ENCODE measurements around the gene PCSK6.
"Not testable (repeated sequence)": the region's sequence is repeated elsewhere in the genome, so short reads cannot be mapped to it uniquely, and the experiment has no call there.

Gene PCSK6

GRCh38 chr15:101394654-101395053 lies 94.9 kb downstream of the PCSK6 start:
- no peak for DNase-seq

- DNase-seq = no peak
Measured at GRCh38 chr15:101394056-101394630, 95.4 kb downstream of the PCSK6 start.

GRCh38 chr15:101393172-101393571 lies 96.3 kb downstream of the PCSK6 start:
- no peak for DNase-seq

- DNase-seq = no peak
Measured at GRCh38 chr15:101391981-101392640, 97.4 kb downstream of the PCSK6 start.

GRCh38 chr15:101391431-101391830 lies 98.1 kb downstream of the PCSK6 start:
- DNase-seq = no peak

GRCh38 chr15:101390462-101390861 lies 99.0 kb downstream of the PCSK6 start:
- DNase-seq = no peak

GRCh38 chr15:101390060-101390459 lies 99.4 kb downstream of the PCSK6 start:
- DNase-seq = no peak

- DNase-seq = no peak
Measured at GRCh38 chr15:101389362-101389761, 100.1 kb downstream of the PCSK6 start.

GRCh38 chr15:101388046-101388445 lies 101.5 kb downstream of the PCSK6 start:
- DNase-seq = no peak

GRCh38 chr15:101387574-101387973 lies 101.9 kb downstream of the PCSK6 start:
- DNase-seq = no peak

GRCh38 chr15:101386967-101387366 lies 102.5 kb downstream of the PCSK6 start:
- DNase-seq = no peak

GRCh38 chr15:101386006-101386405 lies 103.5 kb downstream of the PCSK6 start:
- DNase-seq = no peak

- DNase-seq = no peak
Measured at GRCh38 chr15:101384276-101384675, 105.2 kb downstream of the PCSK6 start.

- DNase-seq = no peak
Measured at GRCh38 chr15:101382544-101382943, 107.0 kb downstream of the PCSK6 start.

GRCh38 chr15:101381671-101382212 lies 107.8 kb downstream of the PCSK6 start:
- no peak for DNase-seq

GRCh38 chr15:101380146-101380545 lies 109.4 kb downstream of the PCSK6 start:
- no peak for DNase-seq

- no peak for DNase-seq
Measured at GRCh38 chr15:101379647-101380046, 109.9 kb downstream of the PCSK6 start.

GRCh38 chr15:101378879-101379278 lies 110.6 kb downstream of the PCSK6 start:
- no peak for DNase-seq

- DNase-seq = no peak
Measured at GRCh38 chr15:101378171-101378755, 111.2 kb downstream of the PCSK6 start.

GRCh38 chr15:101376615-101377395 lies 112.7 kb downstream of the PCSK6 start:
- DNase-seq = no peak

GRCh38 chr15:101375006-101375405 lies 114.5 kb downstream of the PCSK6 start:
- DNase-seq = not testable (repeated sequence)

GRCh38 chr15:101374326-101374725 lies 115.2 kb downstream of the PCSK6 start:
- DNase-seq = no peak

GRCh38 chr15:101373577-101373976 lies 115.9 kb downstream of the PCSK6 start:
- DNase-seq = no peak

All from NCI-H748 treated with DMSO at 0.1 percent for 48 hours (cell line).